GM12878 (cell line): ENCODE results near the gene MYO19. TPM values are rescaled to one million over a fixed set of nuclear protein-coding genes. Genes with fewer than 3 reads are reported as not detected.

Experiments
- BACH1 ChIP-seq: fragments of 450-650 bp; IDR thresholded peaks from 2 replicates; pipeline ENCODE4 v1.6.1; 2017; ENCODE audit warnings: mild to moderate bottlenecking, borderline replicate concordance
- BCL3 ChIP-seq: IDR thresholded peaks from 2 replicates; pipeline ENCODE4 v1.6.1; 2011; ENCODE audit warnings: borderline replicate concordance, low read depth, mild to moderate bottlenecking, moderate library complexity, low read length; ENCODE audit not compliant: insufficient read depth, poor library complexity, severe bottlenecking
- CBFB ChIP-seq: IDR thresholded peaks from 2 replicates; pipeline ENCODE4 v1.6.1; 2016; ENCODE audit warnings: antibody characterized with exemption, low read depth
- CREB1 ChIP-seq: IDR thresholded peaks from 2 replicates; pipeline ENCODE4 v1.6.1; 2012; ENCODE audit warnings: low read depth, mild to moderate bottlenecking, inconsistent platforms
- CTCF ChIP-seq, 3 experiments: IDR thresholded peaks in 2 of 3; conservative IDR thresholded peaks in 1 of 3; 2 replicates each; pipeline ENCODE4 v1.5.1; 2011; ENCODE audit warnings: low read depth in 3 of 3, low read length in 3 of 3, mild to moderate bottlenecking in 3 of 3, control low read depth in 2 of 3, moderate library complexity in 2 of 3, inconsistent platforms in 1 of 3, mixed read lengths in 1 of 3; ENCODE audit not compliant: control insufficient read depth in 2 of 3, insufficient read depth in 1 of 3; ENCODE audit errors: extremely low read depth in 1 of 3
- EP300 ChIP-seq, 2 experiments: fragments of 150-350 bp in 1 of 2; IDR thresholded peaks; 2 replicates each; pipeline ENCODE4 v1.6.1; 2011 to 2012; ENCODE audit warnings: low read depth in 2 of 2, low read length in 2 of 2, borderline replicate concordance in 1 of 2, improper control_type of control experiment in 1 of 2, inconsistent platforms in 1 of 2; ENCODE audit not compliant: control insufficient read depth in 1 of 2
- GABPA ChIP-seq: IDR thresholded peaks from 2 replicates; pipeline ENCODE4 v1.6.1; 2014; ENCODE audit warnings: antibody characterized with exemption, low read depth, mild to moderate bottlenecking, inconsistent platforms
- LARP7 ChIP-seq: fragments of 450-650 bp; IDR thresholded peaks from 2 replicates; pipeline ENCODE4 v1.6.1; 2017; ENCODE audit warnings: mild to moderate bottlenecking
- POU2F2 ChIP-seq: IDR thresholded peaks from 3 replicates; pipeline ENCODE4 v1.6.1; 2011; ENCODE audit warnings: low read depth, mild to moderate bottlenecking, low read length, borderline replicate concordance
- RELA ChIP-seq: fragments of 450-650 bp; IDR thresholded peaks from 2 replicates; pipeline ENCODE4 v1.8.0; 2014; ENCODE audit warnings: borderline replicate concordance; ENCODE audit not compliant: partially characterized antibody
- RFX5 ChIP-seq: IDR thresholded peaks from 2 replicates; pipeline ENCODE4 v1.6.1; 2011; ENCODE audit warnings: low read depth, low read length, improper control_type of control experiment
- SIX5 ChIP-seq: IDR thresholded peaks from 2 replicates; pipeline ENCODE4 v1.6.1; 2011; ENCODE audit warnings: mild to moderate bottlenecking, low read depth, low read length, moderate library complexity; ENCODE audit not compliant: severe bottlenecking
- SMARCA5 ChIP-seq: fragments of 450-650 bp; IDR thresholded peaks from 2 replicates; pipeline ENCODE4 v1.6.1; 2017; ENCODE audit warnings: mild to moderate bottlenecking
- TCF3 ChIP-seq: IDR thresholded peaks from 2 replicates; pipeline ENCODE4 v1.6.1; 2012; ENCODE audit warnings: low read depth, mild to moderate bottlenecking, low read length, borderline replicate concordance; ENCODE audit not compliant: insufficient read depth
- polyA plus RNA-seq, 11 experiments: library from polyadenylated mRNA; depleted of rRNA in 4 of 11; unstranded in 6 of 11; stranded (reverse) in 5 of 11; fragments of >200 nt; fragmentation: Nextera tagmentation in 4 of 11; fragmentation: Illumina TruSeq in 1 of 11; extraction: Ambion mirVana in 4 of 11; extraction: Trizol in 1 of 11; gene quantifications; 1 replicate in 1 of 11; 2 replicates in 10 of 11; pipeline versions ENCODE4 v1.2.1 to v1.2.3, GENCODE V29; 2011 to 2016; ENCODE audit warnings: inconsistent platforms in 2 of 11, missing spikeins in 2 of 11, low read depth in 1 of 11
- total RNA-seq, 4 experiments: library from RNA; depleted of rRNA in 3 of 4; stranded (reverse); fragments of >200 nt in 3 of 4; fragmentation: Illumina TruSeq in 1 of 4; extraction: Trizol in 1 of 4; gene quantifications; 2 replicates each; pipeline versions ENCODE4 v1.2.1 to v1.2.3, GENCODE V29; 2013 to 2021
- TF ChIP-seq, protein P1 (sequence below): IDR thresholded peaks from 2 replicates; pipeline ENCODE4 v1.6.1; 2012; ENCODE audit warnings: low read depth, low read length, improper control_type of control experiment
- TF ChIP-seq, protein P2 (sequence below): fragments of 450-650 bp; IDR thresholded peaks from 2 replicates; pipeline ENCODE4 v1.6.1; 2017; ENCODE audit warnings: mild to moderate bottlenecking, moderate library complexity

The MYO19 gene
- total and polyA plus RNA-seq, 10 of the 15 experiments (the other 5 are each of a cell fraction or from before 2014, with no cell fraction given) = 11.4 to 103 (median 67.1) TPM

DNA sequence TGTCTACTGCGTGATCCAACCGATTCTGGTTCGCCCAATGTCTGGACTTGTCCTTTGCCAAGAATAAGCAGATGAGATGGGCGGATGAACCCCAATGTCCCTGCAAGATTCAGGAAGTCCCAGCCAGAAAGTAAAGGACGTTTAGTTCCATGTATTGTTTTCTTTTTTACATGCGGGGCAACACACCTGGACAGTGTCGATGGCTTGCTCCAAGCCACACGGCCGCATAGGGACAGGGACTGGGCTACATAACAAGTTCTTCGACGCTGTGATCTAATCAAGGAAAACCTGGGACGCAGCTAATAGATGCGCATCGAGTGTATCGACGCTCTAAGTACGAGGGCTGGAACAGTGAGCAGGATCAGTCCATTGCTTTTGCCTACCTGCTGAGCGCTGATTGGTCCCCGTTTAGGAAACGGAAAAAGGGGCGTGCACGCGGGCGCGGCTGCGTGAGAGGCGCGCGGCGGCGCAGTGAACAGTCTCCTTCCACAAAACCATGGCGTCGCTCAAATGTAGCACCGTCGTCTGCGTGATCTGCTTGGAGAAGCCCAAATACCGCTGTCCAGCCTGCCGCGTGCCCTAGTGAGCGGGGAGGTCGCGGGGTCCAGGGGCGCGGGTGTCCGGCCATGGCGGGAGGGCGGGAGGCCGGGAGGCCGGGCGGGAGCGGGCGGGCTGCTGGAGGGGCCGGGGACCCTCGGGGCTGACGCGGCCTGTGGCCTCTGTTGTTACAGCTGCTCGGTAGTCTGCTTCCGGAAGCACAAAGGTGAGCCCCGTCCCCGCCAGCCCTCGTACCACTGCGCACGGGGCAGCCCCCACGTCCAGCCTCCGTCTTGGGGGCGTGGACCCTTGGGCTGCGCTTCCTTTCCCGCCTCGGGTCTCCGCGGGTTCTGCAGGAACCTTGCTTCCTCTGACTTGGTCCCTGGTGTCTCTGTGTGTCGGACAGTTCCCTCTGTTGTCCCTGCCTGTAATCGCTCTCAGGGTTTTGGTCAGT, 48.2 kb downstream of the MYO19 start, which contains the start of gene ZNHIT3 (continued):
- TF ChIP-seq, protein P1, sequence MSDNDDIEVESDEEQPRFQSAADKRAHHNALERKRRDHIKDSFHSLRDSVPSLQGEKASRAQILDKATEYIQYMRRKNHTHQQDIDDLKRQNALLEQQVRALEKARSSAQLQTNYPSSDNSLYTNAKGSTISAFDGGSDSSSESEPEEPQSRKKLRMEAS = peak; percentile 89
- no peak for TF ChIP-seq GABPA
- no peak for TF ChIP-seq EP300 (IDR thresholded peaks at IDR 0.05; ENCODE audit: borderline replicate concordance in 1 of 2, control insufficient read depth in 1 of 2, low read depth in 2 of 2, low read length in 2 of 2)
- TF ChIP-seq POU2F2 = peak; percentile 85; the same call in 2 of the 3 replicates
- peak; percentile 59; the same call in 1 of the 2 replicates for TF ChIP-seq CBFB
- TF ChIP-seq SMARCA5 = no peak
- TF ChIP-seq BACH1 = no peak
- TF ChIP-seq BCL3 = no peak
- peak; percentile 82 for TF ChIP-seq CREB1
- TF ChIP-seq, protein P2, sequence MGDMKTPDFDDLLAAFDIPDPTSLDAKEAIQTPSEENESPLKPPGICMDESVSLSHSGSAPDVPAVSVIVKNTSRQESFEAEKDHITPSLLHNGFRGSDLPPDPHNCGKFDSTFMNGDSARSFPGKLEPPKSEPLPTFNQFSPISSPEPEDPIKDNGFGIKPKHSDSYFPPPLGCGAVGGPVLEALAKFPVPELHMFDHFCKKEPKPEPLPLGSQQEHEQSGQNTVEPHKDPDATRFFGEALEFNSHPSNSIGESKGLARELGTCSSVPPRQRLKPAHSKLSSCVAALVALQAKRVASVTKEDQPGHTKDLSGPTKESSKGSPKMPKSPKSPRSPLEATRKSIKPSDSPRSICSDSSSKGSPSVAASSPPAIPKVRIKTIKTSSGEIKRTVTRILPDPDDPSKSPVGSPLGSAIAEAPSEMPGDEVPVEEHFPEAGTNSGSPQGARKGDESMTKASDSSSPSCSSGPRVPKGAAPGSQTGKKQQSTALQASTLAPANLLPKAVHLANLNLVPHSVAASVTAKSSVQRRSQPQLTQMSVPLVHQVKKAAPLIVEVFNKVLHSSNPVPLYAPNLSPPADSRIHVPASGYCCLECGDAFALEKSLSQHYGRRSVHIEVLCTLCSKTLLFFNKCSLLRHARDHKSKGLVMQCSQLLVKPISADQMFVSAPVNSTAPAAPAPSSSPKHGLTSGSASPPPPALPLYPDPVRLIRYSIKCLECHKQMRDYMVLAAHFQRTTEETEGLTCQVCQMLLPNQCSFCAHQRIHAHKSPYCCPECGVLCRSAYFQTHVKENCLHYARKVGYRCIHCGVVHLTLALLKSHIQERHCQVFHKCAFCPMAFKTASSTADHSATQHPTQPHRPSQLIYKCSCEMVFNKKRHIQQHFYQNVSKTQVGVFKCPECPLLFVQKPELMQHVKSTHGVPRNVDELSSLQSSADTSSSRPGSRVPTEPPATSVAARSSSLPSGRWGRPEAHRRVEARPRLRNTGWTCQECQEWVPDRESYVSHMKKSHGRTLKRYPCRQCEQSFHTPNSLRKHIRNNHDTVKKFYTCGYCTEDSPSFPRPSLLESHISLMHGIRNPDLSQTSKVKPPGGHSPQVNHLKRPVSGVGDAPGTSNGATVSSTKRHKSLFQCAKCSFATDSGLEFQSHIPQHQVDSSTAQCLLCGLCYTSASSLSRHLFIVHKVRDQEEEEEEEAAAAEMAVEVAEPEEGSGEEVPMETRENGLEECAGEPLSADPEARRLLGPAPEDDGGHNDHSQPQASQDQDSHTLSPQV = no peak
- TF ChIP-seq CTCF (IDR thresholded peaks at IDR 0.05 in 2 of 3, conservative IDR thresholded peaks at IDR 0.05 in 1 of 3; ENCODE audit: control insufficient read depth in 2 of 3, extremely low read depth in 1 of 3, insufficient read depth in 1 of 3, low read depth in 3 of 3, low read length in 3 of 3) = no peak
- no peak for TF ChIP-seq TCF3
- peak; percentile 53 for TF ChIP-seq SIX5
- TF ChIP-seq LARP7 = no peak
- peak; percentile 80 for TF ChIP-seq RELA
- peak; percentile 80 for TF ChIP-seq RFX5
